Right renal cortex interstitium (tissue), 3 donors: ENCODE measurements around the gene THG1L. TPM values are rescaled to one million over a fixed set of nuclear protein-coding genes. Genes with fewer than 3 reads are reported as not detected.
A peak's percentile ranks its signal among the peaks of the same experiment; 100 is the strongest.
"Not testable (repeated sequence)": the region's sequence is repeated elsewhere in the genome, so short reads cannot be mapped to it uniquely, and the experiment has no call there.

Experiments used
- DNase-seq, 3 donors: peaks; one replicate each; pipeline ENCODE4 v3.0.0-alpha.2; 2013; ENCODE audit warnings: low read depth in 3 of 3, low spot score in 2 of 3
- polyA plus RNA-seq, 3 donors: library from polyadenylated mRNA; unstranded; fragments of 120-200 nt; gene quantifications; one replicate each; pipeline ENCODE4 v1.2.1, GENCODE V29; 2013; ENCODE audit not compliant: insufficient read length in 3 of 3

Gene THG1L
- polyA plus RNA-seq, 3 donors = 28.1 to 33.1 (median 29.4) TPM

- not testable (repeated sequence) for DNase-seq
Measured at GRCh38 chr5:157726607-157727006, 4.6 kb upstream of the THG1L start.

- not testable (repeated sequence) for DNase-seq
Measured at GRCh38 chr5:157727858-157728257, 3.4 kb upstream of the THG1L start.

DNA sequence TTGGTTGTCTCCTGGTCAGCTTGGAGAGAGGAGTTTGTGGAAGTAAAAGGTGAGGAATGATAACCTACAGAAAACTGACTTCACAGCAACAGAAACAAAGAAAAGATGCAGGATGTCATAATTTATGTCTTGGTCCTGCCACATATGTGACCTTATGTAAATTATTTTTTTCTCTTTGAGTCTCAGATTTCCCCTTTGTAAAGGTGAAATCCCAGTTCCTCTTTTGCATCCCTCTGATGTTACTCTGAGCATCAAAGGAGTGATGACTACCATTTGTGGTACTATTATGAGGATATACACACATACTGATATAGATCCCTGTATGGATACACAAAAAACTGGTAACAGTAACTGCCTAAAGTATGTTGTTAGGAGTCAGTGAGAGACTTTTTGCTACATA is 1.4 kb upstream of the THG1L start:
- no peak for DNase-seq

GRCh38 chr5:157730900-157731271 is 334 bp upstream of the THG1L start:
- DNase-seq = no peak

GRCh38 chr5:157732130-157732514 is 902 bp downstream of the THG1L start:
- DNase-seq = no peak

GRCh38 chr5:157732596-157733262 is 1.5 kb downstream of the THG1L start:
- DNase-seq = no peak

GRCh38 chr5:157734436-157734835 is 3.2 kb downstream of the THG1L start:
- no peak for DNase-seq

GRCh38 chr5:157735991-157736390 is 4.8 kb downstream of the THG1L start:
- no peak for DNase-seq

- no peak for DNase-seq
Measured at GRCh38 chr5:157739388-157740228, 8.4 kb downstream of the THG1L start.

GRCh38 chr5:157740229-157740610 is 9.0 kb downstream of the THG1L start:
- no peak for DNase-seq

- no peak for DNase-seq
Measured at GRCh38 chr5:157741131-157741530, 9.9 kb downstream of the THG1L start.

DNA sequence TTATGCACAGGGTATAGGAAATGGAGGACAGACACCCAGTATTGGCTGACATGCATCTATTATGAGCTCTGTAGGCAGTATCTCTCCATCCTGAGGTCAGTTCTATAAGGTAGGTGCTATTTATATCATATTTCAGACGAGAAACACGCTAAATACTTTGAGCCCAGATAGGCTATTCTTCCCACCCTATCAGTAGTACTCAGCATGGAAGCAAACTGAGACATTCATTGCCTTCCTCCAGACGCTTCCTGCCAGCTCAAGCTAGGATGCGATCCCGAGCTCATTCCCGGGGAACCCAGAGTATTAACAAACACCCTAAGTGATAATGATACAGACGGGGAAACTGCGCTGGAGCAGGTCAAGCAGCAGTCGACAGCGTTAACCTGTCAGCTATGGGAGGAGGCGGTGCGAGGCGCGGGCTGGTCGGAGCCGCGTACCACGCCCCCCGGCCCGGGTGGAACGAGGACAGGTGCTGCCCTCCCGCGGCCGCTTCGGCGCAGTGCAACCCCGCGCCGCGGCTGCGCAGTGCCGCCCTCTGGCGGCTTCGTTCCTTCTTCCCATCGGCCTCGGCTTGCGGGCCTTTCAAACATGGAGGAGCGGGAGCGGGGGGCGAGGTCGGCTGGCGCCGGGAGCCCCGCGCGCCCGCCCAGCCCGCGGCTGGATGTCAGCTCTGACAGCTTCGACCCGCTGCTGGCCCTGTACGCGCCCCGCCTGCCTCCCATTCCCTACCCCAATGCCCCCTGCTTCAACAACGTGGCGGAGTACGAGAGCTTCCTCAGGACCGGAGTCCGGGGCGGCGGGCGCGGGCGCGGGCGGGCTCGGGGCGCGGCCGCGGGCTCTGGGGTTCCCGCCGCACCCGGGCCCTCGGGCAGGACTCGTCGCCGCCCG is 12.2 kb downstream of the THG1L start, which contains the start of gene LSM11:
TSS of gene LSM11 (plus strand) at position 550 of the 888 bp plus-strand sequence. CDS start at position 589, 39 bp downstream.
- peak; percentile 72 to 84 (median 77) for DNase-seq

DNA sequence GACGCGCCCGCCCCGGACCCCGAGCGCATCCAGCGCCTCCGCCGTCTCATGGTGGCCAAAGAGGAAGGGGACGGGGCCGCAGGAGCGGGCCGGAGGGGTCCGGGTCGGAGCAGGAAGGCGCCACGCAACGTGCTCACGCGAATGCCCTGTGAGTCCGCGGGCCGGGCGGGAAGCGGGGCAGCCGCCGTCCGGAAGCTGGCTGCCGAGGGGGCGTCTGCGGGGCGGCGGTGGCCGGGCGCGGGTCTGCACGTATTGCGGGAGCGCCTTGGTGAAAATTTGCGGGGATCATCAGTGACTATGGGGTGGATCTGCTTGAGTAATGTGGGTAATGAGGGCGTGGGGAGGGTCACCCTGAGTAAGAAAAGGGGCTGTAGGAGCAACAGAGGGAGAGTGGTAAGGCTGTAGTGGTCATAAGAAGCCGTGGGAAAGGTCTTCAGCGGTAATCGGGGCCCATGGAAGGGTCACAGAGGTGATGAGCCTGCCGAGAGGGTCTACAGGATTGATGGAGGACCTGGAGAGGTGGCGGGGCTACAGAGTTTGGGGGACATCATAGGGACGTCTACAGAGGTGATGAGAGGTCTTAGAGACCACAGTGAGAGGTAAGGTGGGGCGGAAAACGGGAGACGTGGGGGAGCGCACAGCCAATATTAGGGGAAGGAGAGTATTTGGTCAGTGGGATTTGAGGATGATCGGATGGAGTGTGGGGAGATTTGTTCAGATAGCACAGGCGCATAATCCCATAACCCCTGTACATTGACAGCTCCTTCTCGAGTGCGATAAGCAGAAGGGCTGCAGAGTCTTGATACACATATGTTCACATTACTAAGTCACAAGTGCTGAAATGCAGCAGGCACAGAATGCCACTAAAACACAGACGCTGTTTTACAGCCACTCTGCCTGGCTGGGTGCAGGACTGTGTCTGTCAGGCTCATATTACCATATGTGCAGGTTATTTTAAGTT is 13.1 kb downstream of the THG1L start:
- DNase-seq = no peak

- no peak for DNase-seq
Measured at GRCh38 chr5:157745041-157745456, 13.8 kb downstream of the THG1L start.

- DNase-seq = no peak
Measured at GRCh38 chr5:157747173-157747740, 16.0 kb downstream of the THG1L start.

GRCh38 chr5:157747766-157748700 is 16.8 kb downstream of the THG1L start:
- no peak for DNase-seq

GRCh38 chr5:157748760-157749461 is 17.7 kb downstream of the THG1L start:
- DNase-seq = no peak

DNA sequence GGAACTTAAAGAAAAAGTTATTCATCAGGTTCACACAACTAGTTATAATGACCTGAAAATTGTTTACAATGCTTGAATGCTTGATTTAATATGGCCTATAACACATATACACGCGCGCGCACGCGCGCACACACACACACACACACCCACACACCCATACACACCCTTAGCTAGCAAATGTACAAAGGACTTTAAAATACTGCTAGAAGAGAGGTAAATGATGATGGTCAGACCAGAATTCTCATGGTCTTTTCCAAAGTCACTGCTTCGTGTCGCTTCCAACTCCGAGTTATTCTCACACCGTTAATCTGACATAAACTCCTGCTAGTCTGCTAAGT is 18.2 kb downstream of the THG1L start:
- no peak for DNase-seq
